SK-N-MC (cell line): ENCODE results near the gene PBX1.

Source experiments
- EZH2 ChIP-seq: fragments of 200-600 bp; sonication (generic); IDR thresholded peaks from one replicate; pipeline ENCODE4 v1.6.1; 2017; ENCODE audit warnings: antibody characterized with exemption
- FOXP2 ChIP-seq: optimal IDR thresholded peaks from 2 replicates; pipeline ENCODE3; 2011; ENCODE audit warnings: mild to moderate bottlenecking, moderate library complexity; ENCODE audit not compliant: insufficient read depth; ENCODE audit errors: extremely low read length, control extremely low read depth
- POLR2AphosphoS5 ChIP-seq: IDR thresholded peaks from 2 replicates; pipeline ENCODE4 v1.6.1; 2012; ENCODE audit warnings: mild to moderate bottlenecking, low read depth, low read length, borderline replicate concordance

DNA sequence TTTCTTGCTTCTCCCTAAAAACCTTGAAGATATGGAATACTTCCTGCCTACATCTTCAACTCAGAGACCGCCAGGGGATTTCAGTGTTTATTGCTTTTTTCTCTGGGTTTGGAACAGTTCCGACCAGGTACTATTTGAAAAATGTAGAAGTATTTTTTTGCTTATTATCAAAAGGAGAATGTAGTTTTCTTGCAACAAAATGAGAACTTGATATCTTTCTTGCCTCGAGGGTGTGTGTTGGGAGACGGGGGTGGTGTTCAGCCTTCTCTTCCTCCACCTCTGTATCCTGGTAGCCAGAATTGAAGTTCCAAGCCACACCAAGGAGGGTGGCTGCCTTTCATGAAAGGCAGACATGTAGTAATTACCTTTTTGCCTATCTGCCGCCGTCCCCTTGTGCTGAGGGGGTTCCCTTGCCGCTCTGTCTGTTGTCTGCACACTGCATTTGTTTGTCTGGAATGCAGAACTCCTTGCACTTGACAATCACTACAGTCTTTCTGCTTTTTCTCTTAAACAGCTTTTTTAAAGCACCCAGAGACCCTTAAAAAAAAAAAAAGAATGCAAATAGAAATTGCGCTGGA, 212.1 kb downstream of the PBX1 start:
- TF ChIP-seq POLR2AphosphoS5 (no peak), EZH2 (no peak), FOXP2 (no peak)
